H9 (cell line): Measurements from ENCODE around the gene SH2D3C. TPM values are rescaled to one million over a fixed set of nuclear protein-coding genes. Genes with fewer than 3 reads are reported as not detected.

Source experiments
- DNase-seq: peaks from one replicate; pipeline ENCODE4 v3.0.0-alpha.2; 2017
- H2AFZ ChIP-seq: one replicate; pipeline ENCODE4 v1.6.1; 2013; ENCODE audit warnings: mild to moderate bottlenecking, low read length, control low read depth, moderate library complexity
- H2AK5ac ChIP-seq: 2 replicates; pipeline ENCODE4 v1.6.1; 2013; ENCODE audit warnings: low read length, control low read depth, mixed read lengths; ENCODE audit not compliant: insufficient read length
- H2BK120ac ChIP-seq: one replicate; pipeline ENCODE4 v1.6.1; 2013; ENCODE audit warnings: low read depth, mild to moderate bottlenecking, low read length, control low read depth, inconsistent platforms; ENCODE audit not compliant: poor library complexity, severe bottlenecking
- H2BK12ac ChIP-seq: 2 replicates; pipeline ENCODE4 v1.6.1; 2013; ENCODE audit warnings: low read length, control low read depth, mixed read lengths, low read depth; ENCODE audit not compliant: insufficient read length
- H2BK15ac ChIP-seq: 2 replicates; pipeline ENCODE4 v1.6.1; 2013; ENCODE audit warnings: low read depth, low read length, control low read depth
- H2BK20ac ChIP-seq: one replicate; pipeline ENCODE4 v1.6.1; 2013; ENCODE audit warnings: low read depth, mild to moderate bottlenecking, low read length, control low read depth, inconsistent platforms; ENCODE audit not compliant: poor library complexity, severe bottlenecking
- H2BK5ac ChIP-seq: 2 replicates; pipeline ENCODE4 v1.6.1; 2013; ENCODE audit warnings: low read length, control low read depth, mixed read lengths; ENCODE audit not compliant: insufficient read length
- H3K14ac ChIP-seq: 2 replicates; pipeline ENCODE4 v1.6.1; 2013; ENCODE audit warnings: low read length, control low read depth; ENCODE audit not compliant: insufficient read depth
- H3K18ac ChIP-seq: 2 replicates; pipeline ENCODE4 v1.6.1; 2013; ENCODE audit warnings: low read depth, mild to moderate bottlenecking, mixed read lengths, low read length, control low read depth; ENCODE audit not compliant: insufficient read length
- H3K23ac ChIP-seq: 2 replicates; pipeline ENCODE4 v1.6.1; 2013; ENCODE audit warnings: low read length, control low read depth, mixed read lengths, low read depth; ENCODE audit not compliant: insufficient read length
- H3K23me2 ChIP-seq: 2 replicates; pipeline ENCODE4 v1.6.1; 2013; ENCODE audit warnings: low read depth, mild to moderate bottlenecking, mixed read lengths, low read length, control low read depth; ENCODE audit not compliant: insufficient read length, poor library complexity, severe bottlenecking
- H3K27ac ChIP-seq: 2 replicates; pipeline ENCODE4 v1.5.1; 2013; ENCODE audit warnings: low read length, control low read depth, mixed read lengths, low read depth; ENCODE audit not compliant: insufficient read length
- H3K27me3 ChIP-seq: 2 replicates; pipeline ENCODE4 v1.6.1; 2013; ENCODE audit warnings: low read length, control low read depth, inconsistent platforms; ENCODE audit not compliant: insufficient read depth
- H3K4ac ChIP-seq: 2 replicates; pipeline ENCODE4 v1.6.1; 2013; ENCODE audit warnings: low read depth, mild to moderate bottlenecking, control low read depth, inconsistent platforms, low read length, moderate library complexity
- H3K4me1 ChIP-seq: 2 replicates; pipeline ENCODE4 v1.6.1; 2013; ENCODE audit warnings: low read length, control low read depth, inconsistent platforms; ENCODE audit not compliant: insufficient read depth
- H3K4me2 ChIP-seq: 2 replicates; pipeline ENCODE4 v1.6.1; 2013; ENCODE audit warnings: low read length, control low read depth, mixed read lengths; ENCODE audit not compliant: insufficient read length, insufficient read depth
- H3K56ac ChIP-seq: 2 replicates; pipeline ENCODE4 v1.6.1; 2013; ENCODE audit warnings: low read depth, mild to moderate bottlenecking, mixed read lengths, low read length, control low read depth; ENCODE audit not compliant: insufficient read length
- H3K79me1 ChIP-seq: 2 replicates; pipeline ENCODE4 v1.6.1; 2013; ENCODE audit warnings: low read depth, mild to moderate bottlenecking, moderate library complexity, low read length, control low read depth, inconsistent platforms; ENCODE audit not compliant: insufficient read depth, poor library complexity, severe bottlenecking
- H3K79me2 ChIP-seq: 2 replicates; pipeline ENCODE4 v1.6.1; 2013; ENCODE audit warnings: low read length, control low read depth, inconsistent platforms; ENCODE audit not compliant: insufficient read depth
- H3K9ac ChIP-seq: 2 replicates; pipeline ENCODE4 v1.6.1; 2013; ENCODE audit warnings: low read length, control low read depth, mixed read lengths; ENCODE audit not compliant: insufficient read length; ENCODE audit errors: extremely low read depth
- H3K9me3 ChIP-seq: one replicate; pipeline ENCODE4 v1.6.1; 2013; ENCODE audit warnings: low read depth, low read length, inconsistent platforms; ENCODE audit not compliant: control insufficient read depth
- H3T11ph ChIP-seq: one replicate; pipeline ENCODE4 v1.6.1; 2013; ENCODE audit warnings: mild to moderate bottlenecking, low read length, control low read depth, inconsistent platforms
- H4K20me1 ChIP-seq: one replicate; pipeline ENCODE4 v1.6.1; 2013; ENCODE audit not compliant: control insufficient read depth, insufficient read length, insufficient read depth
- H4K5ac ChIP-seq: 2 replicates; pipeline ENCODE4 v1.6.1; 2013; ENCODE audit warnings: low read depth, mild to moderate bottlenecking, mixed read lengths, low read length, control low read depth; ENCODE audit not compliant: insufficient read length
- H4K8ac ChIP-seq: replicated peaks from 2 replicates; pipeline ENCODE4 v1.6.1; 2013; ENCODE audit warnings: low read length, control low read depth, mixed read lengths, low read depth; ENCODE audit not compliant: insufficient read length
- H4K91ac ChIP-seq: 2 replicates; pipeline ENCODE4 v1.6.1; 2013; ENCODE audit warnings: low read depth, mild to moderate bottlenecking, moderate library complexity, mixed read lengths, low read length, control low read depth; ENCODE audit not compliant: insufficient read length
- H3K27ac Mint-ChIP-seq, 3 experiments: 2 replicates in 2 of 3; 3 replicates in 1 of 3; pipeline ENCODE4 v1.8.0; 2020 to 2021; ENCODE audit warnings: mixed read lengths in 3 of 3, mild to moderate bottlenecking in 1 of 3, moderate library complexity in 1 of 3
- H3K27me3 Mint-ChIP-seq: 2 replicates; pipeline ENCODE4 v1.8.0; 2021; ENCODE audit warnings: low read depth, mild to moderate bottlenecking, moderate library complexity, mixed read lengths
- H3K36me3 Mint-ChIP-seq, 3 experiments: 2 replicates in 2 of 3; 3 replicates in 1 of 3; pipeline ENCODE4 v1.8.0; 2020 to 2021; ENCODE audit warnings: low read depth in 3 of 3, mixed read lengths in 3 of 3; ENCODE audit not compliant: insufficient read depth in 1 of 3
- H3K4me1 Mint-ChIP-seq, 2 experiments: 2 replicates each; pipeline ENCODE4 v1.8.0; 2020; ENCODE audit warnings: mixed read lengths in 2 of 2
- H3K4me3 Mint-ChIP-seq, 2 experiments: 2 replicates in 1 of 2; 3 replicates in 1 of 2; pipeline ENCODE4 v1.8.0; 2020 to 2021; ENCODE audit warnings: mild to moderate bottlenecking in 2 of 2, mixed read lengths in 2 of 2, moderate library complexity in 1 of 2
- H3K9me3 Mint-ChIP-seq, 2 experiments: 2 replicates in 1 of 2; 3 replicates in 1 of 2; pipeline ENCODE4 v1.8.0; 2020; ENCODE audit warnings: mild to moderate bottlenecking in 2 of 2, mixed read lengths in 2 of 2, moderate library complexity in 1 of 2
- WGBS: extraction: QIAGEN DNeasy Blood & Tissue Kit; methylation state at CpG from one replicate; pipeline ENCODE4 v1.1.7; 2013; ENCODE audit warnings: missing lambda C conversion rate, low lambda C conversion rate, mixed read lengths; ENCODE audit not compliant: insufficient read length; ENCODE audit errors: extremely low coverage; 5-methylcytosine and 5-hydroxymethylcytosine counted together
- total RNA-seq: library from RNA; stranded (reverse); gene quantifications from 2 replicates; pipeline ENCODE4 v1.2.1, GENCODE V29; 2021
- TF ChIP-seq, protein P1 (sequence below): fragments of 200-600 bp; sonication (generic); conservative IDR thresholded peaks from 3 replicates; pipeline ENCODE4 v1.8.0; 2021; ENCODE audit warnings: antibody characterized with exemption, mild to moderate bottlenecking

The SH2D3C gene
- total RNA-seq, 1 experiment from 2014 or later, result 1.7 TPM

DNA sequence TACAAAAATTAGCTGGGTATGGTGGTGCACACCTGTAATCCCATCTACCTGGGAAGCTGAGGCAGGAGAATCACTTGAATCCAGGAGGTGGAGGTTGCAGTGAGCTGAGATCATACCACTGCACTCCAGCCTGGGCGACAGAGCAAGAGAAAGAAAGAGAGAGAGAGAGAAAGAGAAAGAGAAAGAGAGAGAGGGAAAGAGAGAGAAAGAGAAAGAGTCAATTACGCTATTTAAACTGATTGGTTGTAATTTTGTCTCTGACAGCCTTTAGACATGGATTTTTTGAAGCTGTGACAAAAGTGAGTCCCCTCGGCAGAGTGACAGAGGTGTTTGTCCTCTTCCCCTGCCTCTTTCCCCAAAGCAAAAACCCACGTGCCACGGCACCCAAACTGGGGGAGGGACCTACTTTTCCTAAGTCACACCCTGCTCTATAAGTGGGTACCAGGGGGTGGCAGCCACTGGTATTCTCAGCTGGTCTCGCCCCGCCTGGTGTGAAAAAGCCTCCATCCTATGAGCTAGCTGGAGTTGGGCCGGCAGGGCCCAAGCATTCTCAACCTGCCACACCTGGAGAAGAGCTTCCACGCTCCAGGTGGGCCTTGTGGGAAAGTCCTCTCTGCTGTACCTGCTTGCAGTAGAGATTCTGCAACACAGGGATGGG, 75.0 kb downstream of the SH2D3C start:
- WGBS, result no CpG with 5 or more reads among the region's 9 CpGs
- H2AK5ac ChIP-seq, result no peak overlapping the region
- H4K8ac ChIP-seq, result no peak overlapping the region
- H3K23me2 ChIP-seq, result peaks cover 4% of the 10 kb centered on the region
- no peak overlapping the region for H4K91ac ChIP-seq
- no peaks in the 10 kb centered on the region for H3K4me1 ChIP-seq
- no peaks in the 10 kb centered on the region for H3K79me2 ChIP-seq
- no peaks in the 10 kb centered on the region for H3K79me1 ChIP-seq
- H3K56ac ChIP-seq, result no peak overlapping the region
- no peak overlapping the region for H3K4ac ChIP-seq
- H3K27ac ChIP-seq, result no peak overlapping the region
- H3K9me3 ChIP-seq, result no peaks in the 10 kb centered on the region
- no peak overlapping the region for H2BK15ac ChIP-seq
- no peaks in the 10 kb centered on the region for H3K27me3 ChIP-seq
- H2BK12ac ChIP-seq, result no peak overlapping the region
- no peak overlapping the region for H3K4me2 ChIP-seq
- no peak for DNase-seq
- H3T11ph ChIP-seq, result no peak overlapping the region
- no peaks in the 10 kb centered on the region for H3K9me3 Mint-ChIP-seq
- H3K23ac ChIP-seq, result no peak overlapping the region
- no peak overlapping the region for H4K5ac ChIP-seq
- H3K4me3 Mint-ChIP-seq, result no peak overlapping the region
- H2BK120ac ChIP-seq, result no peak overlapping the region
- no peak overlapping the region for H2BK5ac ChIP-seq
- no peak overlapping the region; a peak in 1 of 7 replicates for H3K27ac Mint-ChIP-seq
- no peak overlapping the region for H3K9ac ChIP-seq
- no peak overlapping the region for H2AFZ ChIP-seq
- H2BK20ac ChIP-seq, result no peak overlapping the region
- TF ChIP-seq, protein P1, sequence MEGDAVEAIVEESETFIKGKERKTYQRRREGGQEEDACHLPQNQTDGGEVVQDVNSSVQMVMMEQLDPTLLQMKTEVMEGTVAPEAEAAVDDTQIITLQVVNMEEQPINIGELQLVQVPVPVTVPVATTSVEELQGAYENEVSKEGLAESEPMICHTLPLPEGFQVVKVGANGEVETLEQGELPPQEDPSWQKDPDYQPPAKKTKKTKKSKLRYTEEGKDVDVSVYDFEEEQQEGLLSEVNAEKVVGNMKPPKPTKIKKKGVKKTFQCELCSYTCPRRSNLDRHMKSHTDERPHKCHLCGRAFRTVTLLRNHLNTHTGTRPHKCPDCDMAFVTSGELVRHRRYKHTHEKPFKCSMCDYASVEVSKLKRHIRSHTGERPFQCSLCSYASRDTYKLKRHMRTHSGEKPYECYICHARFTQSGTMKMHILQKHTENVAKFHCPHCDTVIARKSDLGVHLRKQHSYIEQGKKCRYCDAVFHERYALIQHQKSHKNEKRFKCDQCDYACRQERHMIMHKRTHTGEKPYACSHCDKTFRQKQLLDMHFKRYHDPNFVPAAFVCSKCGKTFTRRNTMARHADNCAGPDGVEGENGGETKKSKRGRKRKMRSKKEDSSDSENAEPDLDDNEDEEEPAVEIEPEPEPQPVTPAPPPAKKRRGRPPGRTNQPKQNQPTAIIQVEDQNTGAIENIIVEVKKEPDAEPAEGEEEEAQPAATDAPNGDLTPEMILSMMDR, result no peak
- H4K20me1 ChIP-seq, result no peaks in the 10 kb centered on the region
- peaks cover 4% of the 10 kb centered on the region for H3K27me3 Mint-ChIP-seq
- H3K18ac ChIP-seq, result no peak overlapping the region
- no peaks in the 10 kb centered on the region for H3K36me3 Mint-ChIP-seq
- H3K4me1 Mint-ChIP-seq, result peaks cover 4 to 24% of the 10 kb centered on the region in 2 experiments
- no peak overlapping the region for H3K14ac ChIP-seq
